Inferior parietal cortex (tissue), 1 donor: ENCODE measurements around the gene STX1B.
A peak's percentile ranks its signal among the peaks of the same experiment; 100 is the strongest.

Experiments
- DNase-seq: peaks from one replicate; pipeline ENCODE4 v3.0.0-alpha.2; 2016; ENCODE audit errors: extremely low spot score

STX1B gene

GRCh38 chr16:30996324-30996984, 14.0 kb downstream of the STX1B start:
- no peak for DNase-seq

DNA sequence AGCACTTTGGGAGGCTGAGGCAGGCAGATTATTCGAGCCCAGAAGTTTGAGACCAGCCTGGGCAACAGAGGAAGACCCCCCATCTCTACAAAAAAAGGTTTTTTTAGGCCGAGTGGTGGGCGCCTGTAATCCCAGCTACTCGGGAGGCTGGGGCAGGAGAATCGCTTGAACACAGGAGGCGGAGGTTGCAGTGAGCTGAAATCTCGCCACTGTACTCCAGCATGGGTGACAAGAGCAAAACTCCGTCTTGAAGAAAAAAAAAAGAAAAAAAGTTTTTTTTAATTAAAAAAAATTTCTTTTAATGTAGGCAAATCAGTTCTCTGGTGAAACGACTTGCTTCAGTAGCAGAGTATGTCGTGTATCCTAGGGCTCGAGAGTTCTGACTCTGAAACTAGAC, 14.5 kb downstream of the STX1B start:
- DNase-seq = no peak

- DNase-seq = no peak
These were observed 17.3 kb downstream of the STX1B start for GRCh38 chr16:30992931-30993816.

DNA sequence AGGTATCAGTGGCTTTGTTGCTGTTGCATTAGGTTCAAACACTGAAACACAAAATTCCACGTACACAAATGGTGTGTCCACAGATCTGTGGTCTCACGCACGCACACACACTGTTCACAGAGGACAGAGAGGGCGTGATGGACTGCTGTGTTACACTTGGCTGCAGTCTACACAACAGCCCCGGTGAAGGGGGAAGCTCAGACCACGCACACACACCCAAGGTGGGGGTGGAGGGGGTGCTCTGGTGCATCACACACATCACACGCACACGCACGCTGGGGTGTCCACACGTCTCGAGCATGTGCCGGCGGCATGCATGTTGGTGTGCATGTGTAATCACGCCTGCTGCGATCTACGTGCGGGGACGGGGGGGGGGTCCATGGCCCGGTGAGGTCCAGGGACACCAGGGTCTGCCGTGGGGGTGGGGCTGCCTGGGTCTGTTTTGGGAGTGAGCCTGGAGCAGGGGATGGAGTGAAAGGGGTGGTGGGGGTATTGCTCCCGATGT, 18.1 kb downstream of the STX1B start:
- DNase-seq = no peak

GRCh38 chr16:30991052-30991451, 19.4 kb downstream of the STX1B start:
- no peak for DNase-seq

GRCh38 chr16:30990105-30990504, 20.3 kb downstream of the STX1B start:
- DNase-seq = no peak

DNA sequence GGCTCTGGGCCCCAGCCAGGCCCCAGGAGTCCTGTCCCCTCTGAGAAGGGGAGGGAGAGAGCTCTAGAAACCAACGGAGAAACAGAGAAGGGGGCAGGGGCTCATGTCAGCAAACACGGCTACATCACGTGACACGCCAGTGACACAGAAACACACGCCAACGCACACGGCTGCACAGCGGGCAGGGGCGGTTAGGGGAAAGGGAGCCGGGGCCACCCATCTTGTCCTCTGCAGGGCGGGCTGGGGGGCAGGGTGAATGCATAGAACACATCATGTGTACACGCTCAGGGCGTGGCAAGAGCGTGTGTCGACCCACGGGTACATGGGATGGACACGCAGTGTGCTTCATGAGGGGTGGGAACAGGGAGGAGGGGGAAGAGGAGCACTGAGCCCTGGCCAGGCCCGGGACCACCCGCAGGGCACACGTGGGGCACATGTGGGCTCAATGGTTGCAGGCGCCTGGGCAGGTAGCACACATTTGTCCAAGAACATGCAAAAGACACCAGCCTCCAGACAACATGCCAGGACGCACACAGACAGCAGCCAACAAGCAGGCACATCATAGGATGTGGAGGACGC, 20.9 kb downstream of the STX1B start:
- no peak for DNase-seq

DNA sequence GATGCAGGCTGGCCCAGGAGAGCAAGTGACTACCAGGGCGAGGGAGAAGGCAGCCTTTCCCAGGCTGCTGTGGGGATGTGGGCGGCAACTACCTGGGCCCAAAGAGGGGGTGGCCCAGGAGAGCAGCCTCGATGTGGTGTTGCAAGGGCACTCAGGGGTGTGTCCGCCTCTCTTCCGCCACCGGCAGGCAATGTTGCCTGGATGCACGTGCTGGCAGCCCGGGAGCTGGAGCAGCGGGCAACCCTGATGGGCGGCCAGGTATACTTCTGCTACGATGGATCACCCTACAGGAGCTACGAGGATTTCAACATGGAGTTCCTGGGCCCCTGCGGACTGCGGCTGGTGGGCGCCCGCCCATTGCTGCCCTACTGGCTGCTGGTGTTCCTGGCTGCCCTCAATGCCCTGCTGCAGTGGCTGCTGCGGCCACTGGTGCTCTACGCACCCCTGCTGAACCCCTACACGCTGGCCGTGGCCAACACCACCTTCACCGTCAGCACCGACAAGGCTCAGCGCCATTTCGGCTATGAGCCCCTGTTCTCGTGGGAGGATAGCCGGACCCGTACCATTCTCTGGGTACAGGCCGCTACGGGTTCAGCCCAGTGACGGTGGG, 22.8 kb downstream of the STX1B start:
- DNase-seq = no peak

DNA sequence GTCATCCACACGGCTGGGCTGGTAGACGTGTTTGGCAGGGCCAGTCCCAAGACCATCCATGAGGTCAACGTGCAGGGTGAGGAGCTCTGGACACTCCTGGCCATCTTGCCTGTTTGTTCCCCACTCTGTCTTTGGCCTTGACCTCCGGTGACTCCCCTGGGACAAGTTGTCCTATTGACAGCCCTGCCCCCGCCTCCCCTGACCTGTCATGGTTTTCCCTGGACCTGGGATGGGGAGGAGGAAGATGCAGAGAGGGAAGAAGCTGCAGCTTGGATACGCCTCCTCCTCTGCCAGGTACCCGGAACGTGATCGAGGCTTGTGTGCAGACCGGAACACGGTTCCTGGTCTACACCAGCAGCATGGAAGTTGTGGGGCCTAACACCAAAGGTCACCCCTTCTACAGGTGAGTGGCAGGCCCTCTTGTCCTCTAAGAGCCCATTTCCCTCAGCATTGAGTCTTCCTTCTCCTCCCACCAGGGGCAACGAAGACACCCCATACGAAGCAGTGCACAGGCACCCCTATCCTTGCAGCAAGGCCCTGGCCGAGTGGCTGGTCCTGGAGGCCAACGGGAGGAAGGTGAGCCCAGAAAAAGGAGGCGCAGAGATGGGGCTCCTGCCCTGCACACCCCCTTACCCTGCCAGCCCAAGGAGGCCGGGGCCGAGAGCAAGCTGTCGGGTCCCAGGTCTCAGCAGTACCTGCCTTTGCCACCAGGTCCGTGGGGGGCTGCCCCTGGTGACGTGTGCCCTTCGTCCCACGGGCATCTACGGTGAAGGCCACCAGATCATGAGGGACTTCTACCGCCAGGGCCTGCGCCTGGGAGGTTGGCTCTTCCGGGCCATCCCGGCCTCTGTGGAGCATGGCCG, 24.1 kb downstream of the STX1B start:
- no peak for DNase-seq

DNA sequence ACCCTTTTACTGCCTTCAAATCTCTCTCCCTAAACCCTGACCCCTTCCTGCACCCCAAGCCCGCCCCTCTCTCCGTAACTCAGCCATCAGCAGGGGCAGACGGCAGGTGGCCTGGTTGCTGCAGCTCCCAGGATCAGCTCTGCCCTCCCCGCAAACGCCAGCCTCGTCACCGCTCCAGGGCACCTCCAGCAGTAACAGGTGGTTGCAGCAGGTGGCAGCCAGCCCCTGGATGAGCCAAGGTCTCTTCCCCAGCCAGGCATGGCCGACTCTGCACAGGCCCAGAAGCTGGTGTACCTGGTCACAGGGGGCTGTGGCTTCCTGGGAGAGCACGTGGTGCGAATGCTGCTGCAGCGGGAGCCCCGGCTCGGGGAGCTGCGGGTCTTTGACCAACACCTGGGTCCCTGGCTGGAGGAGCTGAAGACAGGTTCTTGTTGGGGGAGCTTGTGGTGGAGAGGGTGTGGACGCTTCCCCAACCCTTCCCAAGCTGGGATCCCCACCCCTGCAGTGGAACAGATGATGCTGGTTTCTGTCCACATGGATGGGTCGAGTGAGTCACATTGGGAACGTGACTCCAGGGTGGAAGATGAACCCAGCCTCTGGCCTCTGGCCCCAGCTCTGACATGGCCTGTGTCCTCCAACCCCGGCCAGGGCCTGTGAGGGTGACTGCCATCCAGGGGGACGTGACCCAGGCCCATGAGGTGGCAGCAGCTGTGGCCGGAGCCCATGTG, 24.9 kb downstream of the STX1B start:
- DNase-seq = no peak

- DNase-seq = peak; percentile 66
These were observed 25.6 kb downstream of the STX1B start, which contains the start of gene HSD3B7 for GRCh38 chr16:30984669-30985400. TSS of gene HSD3B7 (plus strand) at chr16:30985207. CDS start at chr16:30985659, 452 bp downstream.

DNA sequence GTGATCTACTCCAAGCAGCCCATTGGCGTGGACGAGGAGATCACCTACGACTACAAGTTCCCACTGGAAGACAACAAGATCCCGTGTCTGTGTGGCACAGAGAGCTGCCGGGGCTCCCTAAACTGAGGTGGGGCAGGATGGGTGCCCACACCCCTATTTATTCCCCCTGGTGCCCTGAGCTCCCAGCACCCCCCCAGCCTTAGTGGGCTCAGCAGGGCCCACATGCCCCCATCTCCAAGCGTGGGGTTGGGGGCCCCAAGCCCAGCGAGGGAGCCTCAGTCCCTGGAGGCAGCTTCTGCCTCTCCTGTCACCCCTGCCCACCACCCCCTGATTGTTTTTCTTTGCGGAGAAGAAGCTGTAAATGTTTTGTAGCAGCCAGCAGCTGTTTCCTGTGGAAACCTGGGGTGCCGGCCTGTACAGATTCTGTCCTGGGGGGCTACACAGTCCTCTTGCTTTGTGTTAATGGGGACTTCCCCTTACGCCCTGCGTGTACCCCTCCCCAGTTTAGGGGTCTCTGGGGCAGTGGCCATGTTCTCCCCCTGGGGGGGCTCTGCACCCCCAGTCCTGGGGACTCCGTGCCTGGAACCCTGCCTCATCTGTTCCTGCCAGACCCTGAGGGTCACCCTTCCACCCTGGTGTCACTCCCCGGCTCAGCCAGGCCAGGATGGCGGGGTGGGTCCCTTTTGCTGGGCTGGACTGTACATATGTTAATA, 26.4 kb downstream of the STX1B start:
- DNase-seq = no peak

- DNase-seq = no peak
These were observed 27.0 kb downstream of the STX1B start for GRCh38 chr16:30983289-30983889.

GRCh38 chr16:30982548-30983288, 27.7 kb downstream of the STX1B start:
- DNase-seq = no peak

- no peak for DNase-seq
These were observed 29.5 kb downstream of the STX1B start for GRCh38 chr16:30980959-30981358.

- DNase-seq = no peak
These were observed 30.0 kb downstream of the STX1B start for GRCh38 chr16:30980434-30980833.

GRCh38 chr16:30980023-30980371, 30.4 kb downstream of the STX1B start:
- no peak for DNase-seq
